SIG-M5 (cell line): ENCODE measurements around the gene LARP4B.

Experiments used
- DNase-seq: peaks from one replicate; lab custom pipeline; 2025; lab: John Stamatoyannopoulos, UW

LARP4B gene

GRCh38 chr10:867807-868206 is 63.7 kb downstream of the LARP4B start:
- no peak for DNase-seq

DNA sequence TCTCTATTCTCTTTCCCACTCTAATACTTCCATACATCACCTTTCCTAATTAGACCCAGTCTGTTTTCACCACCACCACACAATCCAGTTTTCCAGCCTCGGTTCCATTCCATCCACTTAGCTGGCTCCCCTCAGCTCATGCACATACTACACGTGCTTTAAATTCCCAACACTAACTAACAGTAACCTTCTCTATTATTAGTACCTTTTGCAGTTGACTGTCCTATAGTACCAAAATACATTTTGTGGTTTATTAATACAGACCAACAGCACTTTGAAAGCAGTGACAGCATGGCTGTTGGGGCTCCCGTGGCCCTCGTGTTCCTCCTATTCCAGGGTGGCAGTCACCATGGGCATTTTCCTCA is 64.9 kb downstream of the LARP4B start:
- DNase-seq = no peak

DNA sequence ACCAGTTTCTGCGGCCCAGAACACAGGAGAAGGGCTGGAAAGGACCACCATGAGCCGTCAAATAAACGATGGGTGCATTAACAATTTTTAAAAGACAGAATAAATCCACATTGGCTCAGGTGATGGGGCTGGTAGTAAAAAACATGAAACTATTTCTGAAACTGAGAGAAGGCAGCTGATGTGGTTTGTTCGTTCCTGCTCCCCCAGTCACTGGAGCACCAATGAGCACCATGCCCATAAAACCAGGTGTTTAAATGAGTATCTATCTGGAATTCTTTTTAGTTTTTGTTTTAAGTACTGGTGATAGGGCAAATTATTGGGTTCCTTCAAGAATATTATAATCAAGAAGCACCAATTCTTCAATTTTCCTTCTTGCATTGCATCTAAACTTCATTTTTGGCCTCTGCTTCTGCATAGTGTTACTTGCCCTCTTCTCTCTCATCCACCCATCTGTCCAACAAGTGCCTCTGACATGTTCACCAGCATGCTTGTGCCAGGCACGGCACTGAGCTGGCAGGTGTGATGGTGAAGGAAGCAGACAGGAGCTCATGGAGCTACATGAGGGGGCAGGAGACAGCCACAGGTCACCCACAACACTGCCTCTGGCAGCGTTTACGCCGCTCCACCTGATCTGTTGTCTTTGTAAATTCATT is 65.5 kb downstream of the LARP4B start:
- no peak for DNase-seq

DNA sequence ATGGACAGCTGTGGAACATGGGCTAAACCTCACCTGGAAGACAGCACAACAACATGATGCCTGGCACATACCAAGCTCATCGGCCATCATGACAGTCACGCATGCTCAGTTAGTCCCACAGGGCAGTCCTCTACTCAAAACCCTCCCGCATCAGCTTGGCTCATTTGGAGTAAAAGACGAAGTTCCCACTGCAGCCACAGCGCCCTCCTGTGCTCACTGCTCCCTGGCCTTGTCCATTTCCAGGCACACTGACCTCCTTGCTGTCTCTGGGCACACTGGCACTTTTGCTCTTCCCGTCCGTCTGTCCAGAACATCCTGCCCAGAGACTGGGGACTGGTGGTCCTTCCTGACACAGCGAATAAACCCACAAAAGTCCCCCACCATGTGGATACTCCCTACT is 66.2 kb downstream of the LARP4B start:
- no peak for DNase-seq

GRCh38 chr10:860519-860918 is 71.0 kb downstream of the LARP4B start:
- no peak for DNase-seq

DNA sequence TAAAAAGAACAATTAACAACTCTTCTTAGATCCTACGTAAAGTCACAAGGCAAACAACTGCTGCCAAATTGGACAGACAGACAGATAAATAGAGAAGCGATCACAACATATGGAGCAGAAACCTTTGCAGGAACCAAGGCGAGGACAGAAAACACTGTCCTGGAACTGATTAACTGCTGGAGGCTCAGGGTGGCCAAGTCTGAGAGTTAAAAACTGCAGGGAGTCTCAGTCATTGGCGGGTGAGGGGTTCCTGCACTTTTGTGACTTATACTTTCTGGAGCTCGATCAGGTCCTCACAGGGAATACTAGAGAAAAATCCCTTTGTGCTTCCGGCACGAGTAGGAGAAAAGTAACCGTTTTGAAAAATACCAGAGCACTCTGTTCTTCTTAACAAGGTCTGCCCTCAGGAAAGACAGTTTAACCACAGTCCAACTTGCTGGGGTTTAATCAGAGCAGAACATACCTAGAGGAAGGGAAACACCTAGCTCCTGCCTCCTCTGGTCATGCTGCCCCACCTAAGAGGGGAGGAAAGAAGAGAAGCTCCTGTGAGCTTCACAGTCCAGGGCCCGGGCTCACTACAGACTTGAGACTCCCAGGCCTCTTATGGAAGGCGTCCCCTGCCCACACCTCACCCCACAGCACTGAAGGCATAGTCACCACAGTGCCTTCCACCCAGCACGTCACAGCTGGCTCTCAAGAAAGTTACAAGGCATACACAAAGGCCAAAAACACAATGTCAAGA is 74.9 kb downstream of the LARP4B start:
- no peak for DNase-seq

GRCh38 chr10:855671-856070 is 75.8 kb downstream of the LARP4B start:
- DNase-seq = no peak

DNA sequence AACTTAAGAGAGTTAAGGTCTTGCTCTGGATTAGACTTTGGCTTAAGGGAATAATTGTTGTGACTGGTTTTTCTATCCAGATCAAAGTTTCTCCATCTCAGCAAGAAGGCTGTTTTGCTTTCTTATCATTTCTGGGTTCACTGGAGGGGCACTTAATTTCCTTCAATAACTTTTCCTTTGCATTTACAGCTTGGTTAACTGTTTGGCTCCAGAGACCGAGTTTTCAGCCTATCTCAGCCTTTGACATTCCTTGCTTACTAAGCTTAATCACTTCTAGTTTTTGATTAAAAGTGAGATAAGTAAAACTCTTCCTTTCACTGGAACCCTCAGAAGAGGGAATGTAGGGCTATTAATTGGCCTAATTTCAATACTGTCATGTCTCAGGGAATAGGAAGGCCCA is 76.4 kb downstream of the LARP4B start:
- DNase-seq = no peak

- no peak for DNase-seq
These were observed 78.5 kb downstream of the LARP4B start for GRCh38 chr10:853017-853416.

GRCh38 chr10:852386-852785 is 79.1 kb downstream of the LARP4B start:
- DNase-seq = no peak

GRCh38 chr10:851901-852300 is 79.6 kb downstream of the LARP4B start:
- no peak for DNase-seq

DNA sequence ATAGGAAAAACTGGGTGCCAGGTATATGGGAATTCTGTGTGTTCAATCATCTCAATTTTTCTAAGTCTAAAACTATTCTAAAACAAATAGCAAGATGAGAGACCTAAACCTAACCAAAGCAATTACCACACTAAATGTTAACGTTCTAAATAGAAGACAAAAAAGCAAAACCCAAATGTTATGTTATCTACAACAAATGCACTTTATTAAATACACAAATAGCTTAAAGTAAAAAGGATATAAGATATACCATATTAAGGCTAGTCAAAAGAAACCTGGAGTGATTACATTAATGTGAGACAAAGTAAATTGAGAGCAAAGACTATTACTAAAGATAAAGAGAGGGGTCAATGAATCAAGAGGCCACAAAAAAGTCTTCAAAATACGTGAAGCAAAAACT is 81.4 kb downstream of the LARP4B start:
- DNase-seq = no peak

DNA sequence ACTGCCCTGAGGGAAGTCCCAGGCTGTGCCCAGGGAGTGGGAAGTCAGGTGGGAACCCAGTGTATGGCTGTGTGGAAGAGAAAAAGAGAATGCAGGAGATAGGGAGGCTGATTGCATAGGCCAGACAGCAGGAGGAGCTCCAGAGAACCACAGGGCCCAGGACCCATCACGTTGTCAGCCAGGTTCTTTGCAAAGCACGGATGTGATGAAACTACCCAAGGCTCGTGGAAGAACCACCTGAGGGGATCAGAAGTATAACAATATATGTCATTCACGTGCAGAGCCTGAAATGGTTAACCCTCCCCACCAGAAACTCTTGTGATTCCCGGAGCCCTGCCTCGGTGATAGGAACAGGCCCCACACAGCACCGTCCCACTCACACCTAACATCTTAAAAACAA is 83.6 kb downstream of the LARP4B start:
- no peak for DNase-seq

GRCh38 chr10:846126-846685 is 85.3 kb downstream of the LARP4B start:
- no peak for DNase-seq

DNA sequence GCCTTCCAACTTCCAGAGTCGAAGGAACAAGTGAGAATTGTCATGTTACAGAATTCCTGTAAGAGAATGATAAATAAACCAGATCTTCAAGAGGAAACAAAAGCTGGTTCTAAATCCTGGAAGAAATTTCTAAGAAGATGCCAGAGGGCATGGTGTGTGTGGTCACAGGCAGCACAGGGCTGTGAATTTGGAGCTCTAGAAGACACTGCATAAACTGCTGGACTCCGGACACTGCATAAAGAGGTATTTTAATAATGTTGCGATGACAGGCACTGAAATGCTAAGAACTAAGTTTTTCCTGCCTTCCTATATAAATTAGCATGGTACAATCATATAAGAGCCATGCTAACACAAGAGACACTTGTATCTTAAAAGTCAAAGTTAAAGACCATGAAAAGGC is 86.0 kb downstream of the LARP4B start:
- DNase-seq = no peak

DNA sequence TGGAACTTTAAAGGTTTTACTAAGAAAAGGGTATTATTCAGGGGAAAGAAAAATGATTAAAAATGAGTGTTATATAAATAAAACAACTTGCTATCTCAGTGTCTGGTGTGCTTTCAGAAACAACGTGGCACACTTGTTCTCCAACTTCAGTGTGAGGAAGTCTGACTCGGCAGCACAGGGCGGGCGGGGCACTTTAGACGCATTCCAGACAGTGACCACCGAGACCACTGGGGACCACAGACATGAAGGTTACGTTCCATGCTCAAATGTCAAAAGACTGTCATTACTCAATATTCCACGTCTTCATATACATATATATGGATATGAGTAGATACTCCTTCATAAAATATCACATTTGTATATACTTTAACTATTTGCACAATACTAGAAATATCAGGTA is 87.0 kb downstream of the LARP4B start:
- no peak for DNase-seq

DNA sequence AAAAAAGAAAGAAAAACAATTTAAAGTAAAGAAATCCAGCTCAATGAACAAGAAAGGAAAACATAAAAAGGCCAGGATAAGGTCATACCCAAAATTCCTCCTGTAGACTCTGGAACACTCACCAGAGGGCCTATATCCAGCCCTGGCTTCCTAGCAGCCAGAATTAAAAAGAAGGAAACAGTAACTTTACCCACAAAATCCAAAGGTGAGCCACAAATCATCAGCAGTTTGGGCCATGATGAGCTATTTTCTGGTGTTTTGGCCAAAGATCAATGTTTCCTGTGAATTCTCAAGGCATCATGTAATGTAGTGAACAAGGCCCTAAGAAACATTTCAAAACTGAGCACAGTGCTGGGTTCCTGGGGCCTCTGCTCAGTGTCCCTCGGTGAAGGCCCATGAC is 87.8 kb downstream of the LARP4B start:
- no peak for DNase-seq

DNA sequence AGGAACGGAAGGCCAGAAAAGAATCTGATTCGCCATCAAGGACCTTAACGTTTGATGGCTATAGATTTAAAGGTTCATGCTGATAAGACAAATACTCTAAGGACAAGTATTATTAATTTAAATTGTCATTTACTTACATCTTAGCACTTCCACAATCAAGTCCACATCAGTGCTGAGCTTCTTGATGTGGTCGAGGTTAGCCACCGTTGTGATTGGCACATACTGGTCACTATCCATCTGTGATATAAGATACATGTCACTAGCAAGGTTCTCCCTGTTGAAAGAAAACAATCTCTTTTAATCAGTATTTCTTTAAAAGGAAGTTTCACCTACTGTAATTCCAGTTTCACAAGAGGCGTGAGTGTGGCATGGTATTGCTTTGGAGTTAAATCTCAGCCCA is 88.7 kb downstream of the LARP4B start:
- DNase-seq = no peak

- no peak for DNase-seq
These were observed 90.0 kb downstream of the LARP4B start for GRCh38 chr10:841535-841934.

GRCh38 chr10:839550-840205 is 91.8 kb downstream of the LARP4B start:
- no peak for DNase-seq

- no peak for DNase-seq
These were observed 94.7 kb downstream of the LARP4B start for GRCh38 chr10:836782-837181.

GRCh38 chr10:834493-834892 is 97.0 kb downstream of the LARP4B start:
- no peak for DNase-seq

- no peak for DNase-seq
These were observed 102.3 kb downstream of the LARP4B start for GRCh38 chr10:829241-829640.
